NCI-H69 (cell line): ENCODE results near the gene STIM1.

Experiments
- DNase-seq: peaks from one replicate; lab custom pipeline; 2025; lab: John Stamatoyannopoulos, UW

STIM1 gene

DNA sequence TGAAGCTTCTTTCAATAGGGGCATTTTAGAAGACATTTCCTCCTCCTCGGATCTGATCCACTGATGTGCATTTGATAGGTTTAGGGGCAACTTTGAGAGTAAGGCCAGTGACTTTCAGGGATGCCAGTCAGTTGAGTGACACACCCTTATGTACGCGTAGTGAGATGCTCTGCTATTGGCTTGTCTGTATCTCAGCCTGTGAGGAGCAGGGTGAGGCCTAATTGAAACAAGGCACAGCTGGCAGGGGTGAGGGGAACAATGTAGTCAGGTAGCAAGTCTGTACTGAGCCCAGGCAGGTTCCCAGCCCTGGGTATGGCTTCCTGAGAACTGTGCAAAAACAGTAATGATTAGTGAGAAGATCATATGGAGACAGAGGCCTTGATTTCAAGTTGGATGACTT, 61.5 kb downstream of the STIM1 start:
- peak; percentile 66 for DNase-seq

DNA sequence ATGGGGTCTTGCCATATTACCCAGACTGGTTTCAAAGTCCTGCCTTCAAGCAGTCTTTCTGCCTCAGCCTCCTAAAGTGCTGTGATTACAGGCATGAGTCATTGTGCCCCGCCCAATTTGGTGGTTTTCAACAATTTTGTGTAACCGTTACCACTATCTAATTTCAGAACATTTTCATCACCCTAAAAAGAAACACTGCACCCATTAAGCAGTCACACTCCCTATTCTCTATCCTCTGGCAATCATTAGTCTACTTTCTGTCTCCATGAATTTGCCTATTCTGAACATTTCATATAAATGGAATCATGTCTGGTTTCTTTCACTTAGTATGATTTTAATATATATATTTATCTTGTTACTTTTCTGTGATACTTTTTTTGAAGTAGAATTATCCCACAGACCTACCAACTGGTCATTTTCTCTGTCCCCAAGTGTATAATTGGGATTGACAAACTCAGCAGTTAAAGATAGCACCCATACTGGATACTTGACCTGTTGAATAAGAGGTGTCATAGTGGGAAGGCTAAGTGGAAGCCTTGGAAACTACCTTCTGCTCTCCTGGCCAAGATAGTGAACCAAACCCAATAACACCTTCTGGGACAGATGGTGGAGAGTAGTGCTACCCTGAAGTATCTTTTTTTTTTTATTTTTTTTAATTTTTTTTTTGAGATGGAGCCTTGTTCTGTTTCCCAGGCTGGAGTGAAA, 64.8 kb downstream of the STIM1 start:
- peak; percentile 29 for DNase-seq

DNA sequence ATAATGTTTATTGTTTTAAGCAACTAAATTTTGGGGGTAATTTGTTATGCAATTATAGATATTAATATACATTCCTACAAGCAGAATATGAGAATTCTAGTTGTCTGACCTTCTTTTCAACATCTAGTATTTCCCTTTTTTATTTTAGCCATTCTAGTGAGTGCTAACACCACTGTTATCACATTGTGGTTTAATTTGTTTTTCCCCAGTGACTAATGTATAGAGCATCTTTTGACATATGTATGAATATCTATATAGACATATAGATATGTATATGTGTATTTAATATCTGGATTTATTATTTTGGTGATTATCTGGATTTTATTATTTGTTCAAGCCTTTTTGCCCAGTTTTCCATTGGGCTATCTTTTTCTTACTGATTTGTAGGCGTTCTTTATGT, 66.6 kb downstream of the STIM1 start:
- no peak for DNase-seq

DNA sequence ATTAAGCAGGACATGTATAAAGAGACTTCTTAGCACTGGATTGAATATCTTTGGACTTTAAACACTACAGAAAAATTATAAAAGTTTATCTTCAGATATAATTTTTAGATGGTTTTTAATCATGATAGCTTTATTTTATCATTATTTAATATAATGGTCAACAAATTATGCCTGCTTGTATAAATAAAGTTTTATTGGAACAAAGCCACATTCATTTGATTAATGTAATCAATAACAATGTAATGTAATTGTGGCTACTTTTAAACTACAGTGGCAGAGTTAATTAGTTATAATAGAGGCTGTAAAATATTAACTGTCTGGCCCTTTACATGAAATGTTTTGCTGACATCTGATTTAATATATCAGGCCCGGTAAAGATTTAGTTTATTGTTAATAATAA, 70.0 kb downstream of the STIM1 start:
- no peak for DNase-seq

DNA sequence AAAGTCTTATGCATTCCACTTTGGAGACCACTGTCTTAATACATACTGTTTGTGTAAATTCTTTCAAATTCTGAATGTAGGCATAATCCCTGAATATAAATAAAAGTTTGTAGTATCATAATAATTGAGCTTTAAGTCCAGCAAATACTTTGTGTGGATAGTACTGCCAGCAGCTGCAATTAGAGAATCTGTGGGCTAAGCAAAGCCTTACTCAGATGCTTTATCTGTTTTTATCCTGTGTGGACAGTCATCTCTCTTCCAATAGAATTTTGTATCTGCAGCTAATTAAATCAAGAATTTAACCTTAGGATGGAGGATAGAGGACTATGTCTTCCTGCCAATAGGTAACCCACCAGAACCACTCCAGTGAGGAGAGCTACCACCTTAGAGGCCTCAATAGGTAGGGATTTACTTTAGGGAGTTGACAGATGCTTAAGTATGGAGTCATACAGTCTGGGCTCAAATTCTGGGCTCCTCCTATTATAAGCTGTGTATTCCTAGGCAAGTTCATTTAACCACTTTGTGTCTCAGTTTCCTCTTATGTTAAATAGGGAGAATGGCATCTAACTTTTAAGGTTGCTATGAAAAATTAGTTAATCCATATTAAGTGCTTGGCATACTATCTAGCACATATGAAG, 71.1 kb downstream of the STIM1 start:
- DNase-seq = no peak

DNA sequence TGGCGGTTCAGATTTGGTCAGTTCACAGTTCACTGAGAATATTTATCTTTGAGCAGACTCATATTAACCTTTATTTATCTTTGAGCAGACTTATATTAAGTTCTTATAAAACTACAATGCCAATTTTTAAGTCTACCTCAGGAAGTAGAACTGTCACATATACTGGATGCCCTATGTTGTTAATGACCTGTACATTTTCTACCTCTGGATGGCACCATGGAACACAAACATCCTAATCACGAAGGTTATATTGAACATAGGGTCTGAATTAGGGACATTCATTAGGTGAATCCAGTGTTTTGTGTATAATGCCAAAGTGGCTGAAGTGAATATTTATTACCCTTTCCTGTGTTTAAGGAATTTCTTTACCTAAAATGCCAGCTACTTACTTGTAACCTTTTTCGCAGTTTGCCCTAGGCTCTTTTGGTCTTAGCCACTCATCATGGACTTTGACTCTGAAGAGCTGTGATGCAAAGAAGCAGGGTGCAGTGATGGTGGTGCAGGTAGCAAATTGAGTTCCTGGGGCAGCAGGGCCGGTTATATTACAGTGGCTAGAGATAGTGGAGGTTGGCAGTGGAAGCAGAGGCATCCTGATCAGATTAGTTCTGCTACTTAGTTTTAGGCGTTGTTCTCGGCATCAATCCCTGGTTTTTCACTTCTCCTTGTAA, 71.8 kb downstream of the STIM1 start:
- no peak for DNase-seq

DNA sequence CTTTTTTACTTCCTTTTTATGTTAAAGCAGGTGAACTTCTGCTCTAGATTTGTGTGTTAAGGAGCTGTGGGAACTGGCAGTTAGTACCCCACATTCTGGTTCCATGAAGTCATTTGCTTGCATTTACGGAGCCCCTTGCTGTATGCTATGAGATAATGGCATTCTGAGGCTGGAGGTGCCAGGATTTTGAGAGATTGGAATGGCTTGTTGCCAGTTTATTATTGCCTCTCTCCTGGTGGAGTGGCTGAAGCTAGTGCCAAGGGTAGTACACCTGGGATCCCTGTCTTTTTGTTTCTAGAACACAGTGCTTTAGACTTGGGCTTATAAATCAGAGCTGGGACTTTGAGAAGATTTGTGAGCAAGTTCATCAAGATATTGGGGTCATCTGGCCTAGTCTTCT, 73.8 kb downstream of the STIM1 start:
- DNase-seq = no peak

DNA sequence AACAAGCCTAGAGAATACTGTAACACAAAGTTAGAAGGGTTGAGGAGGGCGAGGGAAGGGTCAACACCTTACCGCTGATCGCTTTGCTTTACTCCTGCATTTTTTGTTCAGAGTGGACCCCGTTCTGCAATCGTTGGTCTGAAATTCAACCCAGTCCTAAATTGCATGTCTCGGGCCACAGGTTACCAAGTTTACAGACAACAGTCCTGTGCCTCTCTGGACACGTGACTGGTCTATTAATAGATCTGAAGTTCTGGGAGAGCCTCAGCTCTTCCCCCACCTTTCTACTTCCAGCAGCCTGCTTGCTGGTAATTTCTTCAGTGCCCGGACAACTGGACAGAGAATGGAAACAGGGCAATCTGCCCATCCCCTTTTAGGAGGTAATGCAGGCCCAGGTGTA, 74.2 kb downstream of the STIM1 start:
- no peak for DNase-seq

DNA sequence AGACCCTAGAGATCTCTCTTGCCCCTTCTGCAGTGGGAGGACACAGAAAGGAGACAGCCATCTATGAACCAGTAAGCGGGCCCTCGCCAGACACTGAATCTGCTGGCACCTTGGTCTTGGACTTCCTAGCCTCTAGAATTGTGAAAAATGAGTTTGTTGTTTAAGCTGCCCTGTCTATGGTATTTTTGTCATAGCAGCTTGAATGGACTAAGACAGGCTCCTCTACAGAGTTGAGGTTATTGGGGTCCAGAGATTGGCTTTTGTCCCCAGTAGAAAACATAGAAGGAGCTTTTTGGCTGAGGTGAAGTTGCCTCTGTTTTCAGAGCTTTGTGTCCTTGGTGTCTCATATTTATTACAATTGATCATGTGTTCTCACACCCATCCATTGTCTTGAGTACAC, 77.2 kb downstream of the STIM1 start:
- DNase-seq = no peak

DNA sequence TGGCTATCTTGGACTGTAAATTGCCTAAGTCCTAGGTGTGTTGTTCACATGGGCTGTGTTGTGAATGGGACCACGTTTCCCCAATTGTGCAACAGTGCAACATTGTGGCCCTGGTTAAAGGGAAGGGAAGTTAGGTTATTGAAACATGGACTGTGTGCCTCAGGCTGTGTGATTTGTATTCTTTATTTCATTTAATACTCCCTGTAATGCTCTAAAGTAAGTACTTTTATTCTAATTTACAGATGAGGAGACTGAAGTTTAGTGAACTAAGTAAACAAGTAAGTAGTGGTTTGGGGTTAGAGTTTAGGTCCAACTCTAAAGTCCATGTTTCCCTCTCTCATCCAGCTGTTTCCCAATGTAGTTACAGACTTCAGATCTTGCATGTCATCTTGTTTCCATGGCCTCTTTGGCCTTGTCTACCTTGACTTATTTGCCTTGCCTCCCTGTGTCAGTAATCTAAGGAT, 77.7 kb downstream of the STIM1 start:
- no peak for DNase-seq

DNA sequence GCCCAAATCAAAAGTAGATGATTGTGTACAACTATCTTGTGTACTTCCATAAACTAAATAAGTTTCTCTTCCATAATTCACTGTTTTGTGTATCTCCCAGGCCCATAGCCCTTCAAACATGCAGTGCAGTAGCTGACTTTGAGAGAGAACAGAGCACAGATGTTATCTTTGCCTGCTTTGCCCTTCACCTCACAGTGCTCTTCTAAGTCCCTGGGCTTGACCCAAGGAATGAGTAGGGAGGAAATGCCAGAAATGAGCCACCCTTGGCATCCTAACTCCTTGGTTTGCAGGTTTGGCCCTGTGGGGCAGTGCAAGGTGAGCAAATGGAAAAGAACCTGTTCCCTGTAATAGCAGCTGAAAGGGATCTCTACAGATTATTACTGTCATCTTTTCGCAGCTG, 79.2 kb downstream of the STIM1 start:
- DNase-seq = no peak

DNA sequence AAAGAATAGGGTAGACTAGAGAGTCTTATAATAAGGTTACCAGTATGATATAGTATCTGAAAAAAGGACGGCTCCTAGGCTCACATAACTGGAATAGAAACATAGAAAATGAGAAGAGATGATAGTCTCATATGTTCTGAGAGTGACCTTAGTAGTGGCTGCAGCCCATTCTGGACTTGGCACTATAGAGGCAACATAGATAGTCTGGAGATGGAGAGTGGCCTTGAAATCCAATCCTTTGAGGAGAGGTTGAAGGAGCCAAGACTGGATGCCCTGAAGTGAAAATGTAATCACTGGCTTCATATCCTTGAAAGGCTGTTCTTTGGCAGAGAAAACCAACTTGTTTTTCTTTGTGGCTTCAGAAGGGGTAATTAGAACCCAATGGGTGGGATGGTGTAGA, 81.1 kb downstream of the STIM1 start:
- no peak for DNase-seq

DNA sequence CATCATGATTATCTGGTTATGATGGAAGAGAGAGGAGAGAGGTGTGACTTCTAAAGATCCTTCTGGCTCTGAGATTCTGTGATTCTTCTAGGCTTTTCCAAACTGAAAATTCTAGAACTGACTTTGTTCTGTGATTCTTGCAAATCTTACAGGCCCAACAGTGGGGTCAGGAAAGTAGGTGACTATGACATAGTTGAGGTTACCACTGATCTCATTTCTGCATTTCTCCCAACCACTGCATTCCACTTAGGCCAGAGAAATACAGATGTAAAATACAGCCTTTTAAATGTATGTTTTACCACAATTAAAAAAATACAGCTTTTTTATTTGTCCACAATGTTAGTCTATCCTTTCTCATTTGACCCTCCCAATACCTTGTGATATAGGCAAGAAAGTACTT, 83.7 kb downstream of the STIM1 start:
- DNase-seq = no peak

DNA sequence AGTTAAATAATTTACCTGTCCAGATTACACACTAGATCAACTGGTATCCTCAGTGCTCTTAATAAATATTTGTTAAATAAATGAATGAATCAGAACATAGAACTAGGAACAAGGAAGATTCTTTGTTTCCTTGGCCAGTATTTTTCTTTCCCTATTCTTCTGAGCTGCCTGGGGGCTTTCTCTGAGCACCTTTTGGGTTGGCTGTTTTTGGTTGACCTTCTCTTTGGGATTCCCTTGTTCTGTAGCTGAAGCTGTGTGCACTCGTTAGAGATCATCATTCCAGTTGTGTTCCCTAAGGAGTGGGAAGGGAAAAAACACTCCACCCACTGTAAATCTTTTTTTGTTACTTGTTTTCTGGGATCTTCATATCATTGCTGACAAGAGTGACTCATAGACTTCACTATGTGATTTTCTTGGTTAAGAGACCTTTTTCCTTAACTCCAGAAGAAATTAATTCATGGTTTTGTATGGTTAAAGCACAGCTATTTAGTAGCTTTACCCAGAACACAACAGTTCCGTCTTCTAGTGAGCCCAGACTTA, 84.3 kb downstream of the STIM1 start:
- DNase-seq = no peak

DNA sequence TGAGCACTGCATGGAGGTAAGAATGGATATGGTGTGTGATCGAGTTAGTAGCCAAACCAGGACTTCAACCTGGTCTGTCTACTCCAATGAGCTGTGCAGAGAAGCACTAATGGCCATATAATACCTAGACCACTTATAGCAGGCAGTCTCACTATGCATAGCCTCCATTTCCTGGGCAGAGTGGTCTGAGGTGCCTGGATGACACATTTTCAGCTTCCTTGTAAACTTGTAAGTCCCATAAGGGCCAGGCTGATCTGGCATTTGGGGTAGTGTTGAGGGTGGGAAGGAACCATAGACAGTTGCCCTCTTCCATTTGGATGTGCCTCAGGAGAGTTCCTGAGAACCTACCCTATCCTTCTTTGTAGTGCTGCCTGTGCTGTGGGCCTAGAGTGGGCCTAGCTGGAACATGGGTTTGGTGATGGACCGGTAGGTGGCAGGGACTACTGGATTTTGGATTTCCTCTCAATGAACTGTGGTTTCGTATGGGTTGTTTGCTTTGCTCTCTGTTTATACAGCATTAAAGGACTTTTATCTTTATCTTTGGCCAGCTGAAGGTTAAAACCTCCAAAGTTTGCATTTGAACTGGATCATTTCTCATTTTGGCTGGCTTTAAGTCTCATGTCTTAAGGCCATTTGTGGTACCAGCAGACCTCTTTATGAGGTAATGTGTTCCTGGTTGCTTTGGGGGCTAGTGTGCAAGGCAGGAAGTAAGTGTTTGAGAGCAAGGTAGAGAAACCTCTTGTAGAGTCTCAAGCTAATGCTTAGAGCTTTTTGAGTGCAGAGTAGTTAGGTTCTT, 86.9 kb downstream of the STIM1 start:
- DNase-seq = no peak

DNA sequence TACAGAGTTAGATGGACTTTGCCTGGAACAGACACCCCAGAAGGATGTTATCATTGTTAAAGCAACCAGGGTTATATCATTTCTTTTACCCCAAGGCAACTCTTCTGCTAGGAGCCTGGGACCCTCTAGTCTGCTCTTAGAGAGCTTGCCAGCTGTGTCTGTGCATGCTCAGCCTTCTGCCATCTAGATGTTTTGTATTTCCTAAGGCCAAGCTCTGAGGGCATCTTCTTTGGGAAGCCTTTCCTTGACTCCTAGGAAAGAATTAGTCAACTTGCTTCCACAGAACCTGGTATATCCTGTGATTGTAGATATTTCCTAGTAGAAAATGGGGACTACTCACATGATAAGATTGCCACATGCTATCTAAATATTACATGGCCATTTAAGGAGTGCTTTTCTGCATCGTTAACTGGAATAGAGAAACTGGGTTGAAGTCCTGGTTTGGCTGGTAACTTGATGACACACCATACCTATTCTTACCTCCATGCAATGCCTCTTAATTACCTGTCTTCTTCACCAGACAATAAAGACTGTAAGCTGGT, 87.6 kb downstream of the STIM1 start:
- DNase-seq = no peak

DNA sequence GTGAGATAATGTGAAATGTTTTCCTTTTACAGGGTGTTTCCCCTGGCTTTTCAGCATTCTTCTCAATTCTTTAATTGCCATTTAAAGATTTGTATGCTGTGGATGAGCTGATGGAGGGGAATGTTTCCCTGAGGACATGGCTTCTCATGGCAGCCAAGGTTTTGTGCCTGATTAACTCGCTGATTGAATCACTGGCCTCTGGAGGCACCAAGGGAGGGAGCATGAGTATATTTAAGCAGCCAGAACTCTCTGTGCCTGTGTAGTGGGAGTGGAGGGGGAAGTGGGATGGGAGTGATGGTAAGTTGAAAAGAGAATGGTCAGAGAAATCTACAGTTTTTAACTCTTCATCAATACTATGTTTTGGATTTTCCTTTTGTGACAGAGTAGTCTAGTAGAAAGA, 88.7 kb downstream of the STIM1 start:
- DNase-seq = no peak

DNA sequence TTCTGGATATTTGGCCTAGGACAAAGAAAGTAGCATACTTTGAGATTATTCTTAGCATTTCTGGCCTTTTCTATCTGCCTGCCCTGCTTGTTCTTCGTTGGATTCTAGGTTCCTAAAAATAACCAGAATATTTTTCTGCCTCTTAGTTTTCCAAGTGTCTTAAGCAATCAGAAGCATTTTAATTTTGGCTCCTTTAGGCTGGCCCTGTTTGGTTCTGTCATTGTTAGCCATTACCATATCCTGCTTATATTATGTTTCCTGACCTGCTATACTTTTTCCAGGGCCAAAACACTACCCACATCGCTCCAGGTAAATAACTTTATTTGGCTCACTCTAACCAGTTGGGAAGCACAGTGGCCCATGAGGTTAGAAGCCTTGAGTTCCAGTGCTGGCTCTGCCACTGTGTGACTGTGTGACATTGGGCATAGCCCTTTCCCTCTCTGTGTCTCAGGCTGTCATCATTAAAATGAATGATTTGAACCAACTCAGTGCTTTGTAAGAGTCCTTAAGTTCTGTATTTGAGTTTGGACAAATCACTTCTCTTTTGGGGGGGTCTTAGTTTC, 91.1 kb downstream of the STIM1 start:
- no peak for DNase-seq

DNA sequence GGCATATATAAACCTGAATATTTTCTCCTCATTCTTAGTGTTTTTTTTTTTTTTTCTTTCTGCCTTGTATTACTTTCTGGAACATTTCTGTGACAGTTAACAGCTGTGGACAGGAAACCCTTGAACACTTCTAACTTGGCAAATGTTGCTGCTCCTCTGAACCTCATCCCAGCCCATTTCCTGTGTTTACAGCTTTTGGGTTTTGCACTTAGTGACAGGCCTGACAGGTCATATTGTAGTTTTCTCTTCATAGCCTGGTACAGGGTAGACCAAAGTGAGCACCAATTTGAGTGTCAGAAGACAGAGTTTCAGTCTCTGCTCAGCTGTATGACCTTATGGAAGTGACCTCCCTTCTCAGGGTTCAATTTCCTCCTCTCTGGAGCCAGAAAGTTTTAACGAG, 91.6 kb downstream of the STIM1 start:
- no peak for DNase-seq

DNA sequence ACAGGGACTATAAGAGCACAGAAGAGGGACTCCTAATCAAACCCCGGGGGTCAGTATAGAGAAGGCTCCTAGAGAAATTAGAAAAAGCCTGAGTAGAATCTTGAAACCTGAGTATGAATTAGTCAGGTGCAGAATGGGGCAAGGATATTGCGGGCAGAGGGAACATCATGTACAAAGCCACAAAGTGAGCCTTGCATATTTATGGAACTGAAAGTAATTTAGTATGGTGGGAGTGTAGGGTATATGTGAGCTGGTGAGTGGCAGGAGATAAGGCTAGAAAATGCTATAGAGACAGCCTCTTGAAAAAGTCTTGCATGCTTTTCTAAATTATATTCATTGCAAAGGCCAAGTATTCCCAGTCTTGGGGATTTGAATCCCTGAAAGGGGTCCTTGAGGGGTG, 93.7 kb downstream of the STIM1 start:
- DNase-seq = no peak

DNA sequence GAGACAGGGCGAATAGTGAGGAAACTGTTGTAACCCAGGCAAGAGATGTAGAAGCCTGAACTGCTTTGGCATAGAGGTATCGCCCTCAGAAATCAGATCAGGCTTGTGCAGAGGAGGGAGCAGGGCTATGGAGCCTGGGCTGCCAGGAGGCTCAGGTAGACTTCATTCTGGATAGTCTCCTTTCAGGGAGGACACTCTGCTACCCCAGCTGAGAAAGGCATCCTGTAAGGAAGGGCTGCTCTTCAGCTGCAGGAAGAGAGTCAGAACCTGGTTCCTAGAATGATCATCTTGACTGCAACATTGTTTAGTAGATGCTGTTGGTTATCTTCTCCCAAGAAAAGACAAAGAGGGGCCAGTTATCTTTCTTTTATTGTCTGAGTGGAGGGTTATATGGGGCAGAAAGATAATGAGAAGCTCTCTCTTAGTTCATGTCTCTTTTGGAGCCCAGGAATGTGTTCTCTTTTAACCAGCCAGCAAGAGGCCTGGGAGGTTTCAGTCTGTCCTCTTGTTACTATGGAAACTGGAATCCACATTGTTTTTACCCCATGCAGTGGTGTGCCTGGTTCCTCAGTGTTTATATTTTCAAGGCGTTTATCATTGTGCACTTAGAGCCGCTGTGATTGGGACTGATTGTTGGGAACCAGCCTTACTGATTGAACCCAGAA, 95.7 kb downstream of the STIM1 start:
- no peak for DNase-seq
